HG02884 (cell line): ENCODE measurements around the gene XPO4.

ENCODE experiments used
- ATAC-seq: cut with Tn5 transposase; IDR thresholded peaks from one replicate; pipeline ENCODE4 v1.9.1; 2021; ENCODE audit warnings: mild to moderate bottlenecking, moderate library complexity; ENCODE audit not compliant: unreplicated experiment

Gene XPO4

GRCh38 chr13:20729633-20730585 is 172.6 kb downstream of the XPO4 start:
- ATAC-seq = no peak

DNA sequence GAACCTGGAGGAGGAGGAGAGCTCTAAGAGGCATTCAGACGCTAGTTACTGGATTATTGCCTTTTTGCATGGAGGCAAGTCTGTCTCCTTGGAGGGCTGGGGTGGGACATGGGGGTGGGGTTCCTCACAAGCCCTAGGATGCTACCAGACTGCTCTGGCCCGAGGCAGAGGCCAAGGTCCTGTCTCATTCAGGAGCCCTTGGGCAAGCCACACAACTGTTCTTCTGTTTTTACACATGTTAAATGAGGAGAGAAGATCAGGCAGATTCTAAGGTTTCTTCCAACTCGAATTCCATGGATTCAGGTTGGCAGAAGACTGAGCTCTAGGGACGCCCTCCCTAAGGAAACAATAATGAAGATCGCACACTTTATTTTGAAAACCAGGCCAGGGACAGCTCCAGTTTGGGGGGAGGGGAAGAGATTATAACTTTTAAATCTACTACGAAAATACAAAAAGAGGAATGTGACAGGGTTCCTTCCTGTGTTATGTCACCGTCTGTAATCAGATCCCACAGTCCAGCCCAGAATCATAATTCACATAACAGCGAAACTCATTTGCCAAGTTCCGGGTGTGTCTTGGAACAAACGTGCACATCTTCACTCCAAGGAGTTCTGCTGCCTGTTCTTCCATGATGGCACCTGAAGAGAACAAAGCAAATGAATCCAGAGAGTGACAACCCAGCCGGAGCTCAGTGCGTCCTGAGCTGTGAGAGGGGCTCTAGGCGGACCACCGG is 173.8 kb downstream of the XPO4 start:
- ATAC-seq = no peak

- ATAC-seq = no peak
Measured at GRCh38 chr13:20727856-20728255, 174.7 kb downstream of the XPO4 start.
